CD4-positive, alpha-beta memory T cell (primary cell): Measurements from ENCODE around the gene RIMS4. TPM values are rescaled to one million over a fixed set of nuclear protein-coding genes. Genes with fewer than 3 reads are reported as not detected.
A peak's percentile ranks its signal among the peaks of the same experiment; 100 is the strongest.

ENCODE experiments used
- CTCF ChIA-PET: fragments of 350-600 bp; sonication (Branson Sonifier 250); formaldehyde crosslinking; loops from one replicate; lab custom pipeline; 2021; ENCODE audit warnings: inconsistent platforms; ENCODE audit not compliant: partially characterized antibody; lab: Charles Lee
- POLR2A ChIA-PET: fragments of 350-600 bp; sonication (Branson Sonifier 250); formaldehyde crosslinking; loops from one replicate; lab custom pipeline; 2021; ENCODE audit not compliant: partially characterized antibody; lab: Charles Lee
- DNase-seq, 5 donors: peaks; one replicate each; pipeline versions ENCODE4 v3.0.0 to v3.0.0-alpha.2; 2020 to 2022; ENCODE audit warnings: mixed read lengths in 1 of 5
- H3K27ac ChIP-seq: one replicate; pipeline ENCODE4 v1.7.0; 2013; ENCODE audit warnings: low read depth, low read length
- H3K27me3 ChIP-seq: 2 replicates; pipeline ENCODE4 v1.7.0; 2013; ENCODE audit warnings: mild to moderate bottlenecking, low read length, moderate library complexity; ENCODE audit not compliant: insufficient read depth
- H3K36me3 ChIP-seq: 2 replicates; pipeline ENCODE4 v1.7.0; 2013; ENCODE audit warnings: mild to moderate bottlenecking, low read length, moderate library complexity; ENCODE audit not compliant: insufficient read depth
- H3K4me1 ChIP-seq: 2 replicates; pipeline ENCODE4 v1.7.0; 2013; ENCODE audit warnings: mild to moderate bottlenecking, low read length, moderate library complexity; ENCODE audit not compliant: insufficient read depth
- H3K4me3 ChIP-seq, 2 donors: one replicate each; pipeline ENCODE4 v1.7.0; 2013; ENCODE audit warnings: low read length in 2 of 2, mild to moderate bottlenecking in 1 of 2
- H3K9me3 ChIP-seq, 2 donors: one replicate each; pipeline ENCODE4 v1.7.0; 2013; ENCODE audit warnings: low read length in 2 of 2, control low read depth in 1 of 2; ENCODE audit not compliant: control insufficient read depth in 1 of 2
- H3K27ac Mint-ChIP-seq, 7 donors: one replicate each; pipeline ENCODE4 v1.8.0; 2020 to 2021; ENCODE audit warnings: mixed read lengths in 7 of 7, mild to moderate bottlenecking in 6 of 7, inconsistent platforms in 3 of 7, moderate library complexity in 3 of 7
- H3K27me3 Mint-ChIP-seq, 2 donors: one replicate each; pipeline ENCODE4 v1.8.0; 2020 to 2021; ENCODE audit warnings: mixed read lengths in 2 of 2
- H3K36me3 Mint-ChIP-seq, 2 donors: one replicate each; pipeline ENCODE4 v1.8.0; 2020 to 2021; ENCODE audit warnings: mixed read lengths in 2 of 2, inconsistent platforms in 1 of 2, mild to moderate bottlenecking in 1 of 2
- H3K4me1 Mint-ChIP-seq, 4 donors: one replicate each; pipeline ENCODE4 v1.8.0; 2020 to 2021; ENCODE audit warnings: mixed read lengths in 4 of 4, mild to moderate bottlenecking in 1 of 4
- H3K4me3 Mint-ChIP-seq, 8 donors: one replicate each; pipeline ENCODE4 v1.8.0; 2020 to 2021; ENCODE audit warnings: mixed read lengths in 8 of 8, mild to moderate bottlenecking in 7 of 8, moderate library complexity in 6 of 8, inconsistent platforms in 3 of 8
- H3K9me3 Mint-ChIP-seq, 8 donors: one replicate each; pipeline ENCODE4 v1.8.0; 2020 to 2021; ENCODE audit warnings: mixed read lengths in 8 of 8, mild to moderate bottlenecking in 5 of 8, inconsistent platforms in 3 of 8, moderate library complexity in 1 of 8
- intact Hi-C: fragments of 100-400 bp; cut with micrococcal nuclease; formaldehyde crosslinking; loops from one replicate; pipeline ENCODE4 v1.15.1; 2023
- polyA plus RNA-seq, 2 donors: library from polyadenylated mRNA; unstranded; fragments of 300-500 nt; fragmentation: Illumina TruSeq; gene quantifications; one replicate each; pipeline ENCODE4 v1.2.3, GENCODE V29; 2021
- total RNA-seq, 2 experiments: library from RNA; stranded (reverse); gene quantifications; one replicate each; pipeline ENCODE4 v1.2.3, GENCODE V29; 2021

Gene RIMS4
- total and polyA plus RNA-seq, 4 experiments from 2014 or later = not detected

DNA sequence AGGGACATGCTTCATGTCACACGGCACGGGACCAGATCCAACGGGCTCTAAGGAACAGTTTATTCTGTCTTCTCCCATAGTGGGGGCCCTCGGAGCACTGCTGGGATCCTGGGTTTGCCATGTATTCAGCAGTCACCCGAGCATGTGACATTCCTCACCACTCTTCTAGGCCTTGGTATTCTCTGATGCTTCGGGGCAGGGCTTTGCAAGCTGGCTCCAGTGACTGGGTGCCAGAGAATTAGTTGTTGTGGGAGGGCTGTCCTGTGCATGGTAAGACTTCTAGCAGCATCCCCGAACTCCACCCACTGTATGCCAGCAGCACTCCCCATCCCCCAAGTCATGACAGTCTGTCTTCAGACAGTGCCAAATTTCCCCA is 89.7 kb downstream of the RIMS4 start:
- H3K9me3 ChIP-seq = no peaks in the 10 kb centered on the region
- H3K4me3 Mint-ChIP-seq = no peak overlapping the region

DNA sequence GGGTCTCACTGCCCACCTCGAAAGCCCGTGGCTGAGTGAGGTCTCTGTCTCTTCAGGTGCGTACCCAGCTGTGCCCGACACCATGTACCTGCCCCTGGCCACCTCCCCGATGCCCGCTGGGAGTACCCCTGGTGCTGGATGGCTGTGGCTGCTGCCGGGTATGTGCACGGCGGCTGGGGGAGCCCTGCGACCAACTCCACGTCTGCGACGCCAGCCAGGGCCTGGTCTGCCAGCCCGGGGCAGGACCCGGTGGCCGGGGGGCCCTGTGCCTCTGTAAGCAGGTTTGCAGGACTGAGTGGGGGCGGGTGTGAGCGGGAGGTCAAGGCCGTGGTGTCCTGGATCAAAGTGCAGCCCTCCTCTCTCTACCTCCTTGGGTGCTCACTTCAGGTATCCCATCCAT is 90.5 kb downstream of the RIMS4 start:
- no peaks in the 10 kb centered on the region for H3K27me3 Mint-ChIP-seq
- H3K9me3 Mint-ChIP-seq = no peaks in the 10 kb centered on the region
- no peak for DNase-seq
- Histone ChIP-seq H3K27me3 (no peaks in the 10 kb centered on the region), H3K4me3 (no peak overlapping the region), H3K27ac (no peak overlapping the region), H3K4me1 (no peaks in the 10 kb centered on the region), H3K9me3 (no peaks in the 10 kb centered on the region), H3K36me3 (no peaks in the 10 kb centered on the region)
- ChIA-PET CTCF (no interaction called here), POLR2A (no interaction called here)
- no peak overlapping the region for H3K27ac Mint-ChIP-seq
- intact Hi-C loops = no loop called here
- no peaks in the 10 kb centered on the region for H3K36me3 Mint-ChIP-seq
- H3K4me3 Mint-ChIP-seq = no peak overlapping the region
- no peaks in the 10 kb centered on the region for H3K4me1 Mint-ChIP-seq

More for the DNA sequence above, 89.7 kb downstream of the RIMS4 start:
- POLR2A ChIA-PET = no interaction called here
- no peak for DNase-seq
- H3K27me3 ChIP-seq = no peaks in the 10 kb centered on the region
- no peaks in the 10 kb centered on the region for H3K4me1 Mint-ChIP-seq
- no peaks in the 10 kb centered on the region for H3K36me3 ChIP-seq
- CTCF ChIA-PET = no interaction called here
- H3K9me3 Mint-ChIP-seq = no peaks in the 10 kb centered on the region
- H3K4me1 ChIP-seq = no peaks in the 10 kb centered on the region
- H3K4me3 ChIP-seq = no peak overlapping the region
- no peaks in the 10 kb centered on the region for H3K27me3 Mint-ChIP-seq
- H3K27ac Mint-ChIP-seq = no peak overlapping the region
- H3K27ac ChIP-seq = no peak overlapping the region
- no peaks in the 10 kb centered on the region for H3K36me3 Mint-ChIP-seq
- intact Hi-C loops = no loop called here

DNA sequence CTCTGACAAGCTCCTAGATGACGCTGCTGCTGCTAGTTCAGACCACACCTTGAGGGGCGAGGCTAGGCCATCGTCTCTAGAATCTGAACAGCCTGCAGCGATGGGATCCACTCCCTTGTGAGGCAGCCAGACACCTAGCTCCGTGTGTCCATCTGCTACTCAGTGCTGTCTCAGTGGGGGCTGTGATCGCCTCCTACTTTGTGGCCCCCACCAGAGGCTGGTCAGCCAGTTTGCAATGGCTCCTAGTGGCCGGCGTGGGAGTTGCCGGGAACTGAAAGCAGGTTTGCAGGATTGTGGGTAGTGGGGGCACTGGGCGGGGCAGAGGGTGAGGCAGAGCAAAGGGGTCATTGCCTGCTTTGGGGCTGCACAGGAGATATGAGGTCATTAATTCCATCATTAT is 92.4 kb downstream of the RIMS4 start:
- Mint-ChIP-seq H3K4me1 (no peaks in the 10 kb centered on the region), H3K27ac (no peak overlapping the region), H3K4me3 (no peak overlapping the region), H3K36me3 (no peaks in the 10 kb centered on the region), H3K27me3 (peaks cover 0 to 2% of the 10 kb centered on the region in 2 donors), H3K9me3 (no peaks in the 10 kb centered on the region)
- Histone ChIP-seq H3K4me3 (no peak overlapping the region), H3K9me3 (no peaks in the 10 kb centered on the region), H3K4me1 (no peaks in the 10 kb centered on the region), H3K27me3 (no peaks in the 10 kb centered on the region), H3K27ac (no peak overlapping the region), H3K36me3 (no peaks in the 10 kb centered on the region)
- no peak for DNase-seq
- POLR2A ChIA-PET = no interaction called here
- CTCF ChIA-PET = interaction anchor here (0.7 kb wide), 1 partner anchor 139 kb away, joined by 3 read pairs; no protein-coding TSS in a partner anchor
- intact Hi-C loops = no loop called here

DNA sequence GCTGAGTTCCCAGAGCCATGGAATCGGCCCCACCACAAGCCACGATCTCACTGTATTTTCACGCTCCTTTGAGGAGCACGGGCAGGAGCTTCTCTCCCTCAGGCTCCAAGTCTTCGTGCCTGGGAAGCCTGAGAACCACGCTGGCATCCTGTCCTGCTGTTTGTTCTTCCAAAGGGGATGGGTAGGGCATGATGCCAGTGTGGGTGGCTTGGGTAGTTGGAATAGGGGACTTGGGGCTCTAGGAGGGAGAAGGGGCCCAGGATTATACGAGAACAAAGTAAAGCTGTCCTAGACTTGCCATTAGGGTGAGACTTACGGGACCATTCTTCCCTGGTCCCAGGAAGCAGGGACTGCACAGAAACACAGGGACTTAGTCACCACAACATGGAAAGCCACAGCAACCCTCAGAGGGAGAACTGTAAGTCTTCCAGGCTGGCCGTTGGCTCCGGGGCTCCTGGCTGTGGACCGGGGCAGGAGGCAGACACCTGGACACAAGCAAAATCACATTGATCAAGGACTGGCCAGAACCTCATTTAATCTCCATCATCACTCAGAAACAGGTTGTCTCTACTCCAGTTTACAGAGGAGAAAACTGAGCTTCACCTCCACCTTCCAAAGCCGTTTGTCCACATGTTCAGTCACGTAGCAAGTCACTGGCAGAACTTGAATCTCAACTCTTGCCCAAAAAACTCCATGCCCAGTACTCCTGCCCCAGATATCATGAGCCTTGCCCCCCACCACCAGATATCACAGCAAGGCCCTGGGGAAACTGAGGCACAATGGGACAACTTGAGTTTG is 93.8 kb downstream of the RIMS4 start:
- Mint-ChIP-seq H3K27ac (no peak overlapping the region), H3K4me3 (no peak overlapping the region), H3K27me3 (peaks cover 2 to 3% of the 10 kb centered on the region in 2 donors), H3K4me1 (no peaks in the 10 kb centered on the region), H3K36me3 (no peaks in the 10 kb centered on the region), H3K9me3 (no peaks in the 10 kb centered on the region)
- Histone ChIP-seq H3K27me3 (no peaks in the 10 kb centered on the region), H3K4me3 (no peak overlapping the region), H3K27ac (no peak overlapping the region), H3K4me1 (no peaks in the 10 kb centered on the region), H3K9me3 (no peaks in the 10 kb centered on the region), H3K36me3 (no peaks in the 10 kb centered on the region)
- intact Hi-C loops = no loop called here
- DNase-seq = no peak
- ChIA-PET POLR2A (interaction anchor here (0.5 kb wide), 1 partner anchor 231 kb away, joined by 3 read pairs; no protein-coding TSS in a partner anchor), CTCF (interaction anchor here (0.8 kb wide), 1 partner anchor 31 kb away, joined by 3 read pairs; no protein-coding TSS in a partner anchor)

DNA sequence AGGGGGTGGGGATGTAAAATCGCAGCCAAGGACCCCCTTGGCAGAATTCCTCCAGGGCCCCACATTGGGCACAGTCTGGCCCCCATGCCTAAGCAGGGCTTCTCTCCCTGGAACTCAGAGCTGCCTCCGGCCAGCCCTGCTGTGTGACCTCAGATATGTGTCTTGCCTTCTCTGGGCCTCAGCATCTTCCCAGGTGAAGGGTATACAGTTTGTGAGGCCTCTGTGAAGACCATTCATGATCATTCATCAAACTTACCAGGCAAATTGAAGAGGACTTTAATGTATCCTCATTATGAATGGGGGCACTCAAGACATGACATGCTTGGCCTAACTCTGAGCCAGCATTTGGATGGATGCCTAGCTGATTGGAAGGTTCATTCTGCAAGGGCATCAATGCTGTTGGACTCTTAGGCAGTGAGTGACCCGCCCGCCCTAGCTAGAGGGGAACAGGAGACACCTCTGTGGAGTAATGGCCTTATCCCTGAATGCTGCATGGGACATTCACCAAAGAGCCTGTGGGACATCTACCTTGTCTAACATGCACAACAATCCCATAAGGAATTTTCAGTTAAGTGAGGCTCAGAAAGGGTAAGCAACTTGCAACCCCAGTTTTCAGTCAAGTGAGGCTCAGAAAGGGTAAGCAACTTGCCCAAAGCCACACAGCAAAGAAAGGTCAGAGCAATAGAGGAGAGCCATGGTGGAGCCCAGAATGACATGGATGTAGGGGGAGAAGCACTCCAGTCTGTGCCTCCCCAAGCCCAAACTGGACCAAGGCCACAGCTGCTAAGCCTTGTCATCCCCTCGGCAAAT is 94.6 kb downstream of the RIMS4 start:
- POLR2A ChIA-PET = no interaction called here

DNA sequence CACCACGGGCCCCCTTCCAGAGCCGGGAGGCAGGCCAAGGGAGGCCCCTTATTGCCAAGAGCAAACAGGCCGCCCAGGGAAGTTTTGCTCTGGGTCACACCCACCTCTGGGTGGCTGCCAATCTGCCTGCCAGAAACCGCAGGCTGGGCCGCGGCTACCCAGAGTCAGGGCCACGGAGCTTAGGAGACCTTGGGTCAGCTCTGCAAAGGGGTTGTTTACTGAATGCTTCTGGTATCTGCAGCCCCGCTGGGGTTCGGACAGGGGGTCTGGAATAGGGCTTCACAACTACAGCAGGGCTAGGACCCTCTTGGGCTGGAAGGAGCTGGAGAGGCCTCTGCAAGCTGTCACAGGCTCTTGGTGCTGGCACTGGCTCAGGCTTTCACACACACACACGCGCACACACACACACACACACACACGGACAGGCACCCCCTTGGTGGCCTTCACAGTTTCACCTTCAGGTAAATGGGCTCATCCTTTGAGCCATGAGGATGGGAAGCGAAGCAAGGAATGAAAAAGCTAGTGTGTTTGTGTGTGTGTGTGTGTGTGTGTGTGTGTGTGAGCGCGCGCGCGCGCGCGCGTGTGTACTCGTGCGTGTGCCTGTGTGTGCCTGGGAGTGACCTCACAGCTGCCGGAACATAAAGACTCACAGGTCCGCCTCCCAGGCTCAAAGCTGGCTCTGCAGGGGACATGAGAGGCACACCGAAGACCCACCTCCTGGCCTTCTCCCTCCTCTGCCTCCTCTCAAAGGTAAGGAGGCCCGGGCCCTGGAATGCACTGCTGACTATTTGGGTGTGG is 95.4 kb downstream of the RIMS4 start, which contains the start of gene CCN5:
Gene CCN5, plus strand, starts transcription at position 669 of the 798 bp plus-strand sequence. Its CDS starts 22 bp downstream, at position 691.
- peak within 1 kb of the TSS in 1 of 7 donors; percentile 57 for H3K27ac Mint-ChIP-seq
- CTCF ChIA-PET = interaction anchor here (1.1 kb wide), 1 partner anchor 12 kb away, joined by 3 read pairs; no protein-coding TSS in a partner anchor

More for the DNA sequence above, 94.6 kb downstream of the RIMS4 start:
- Histone ChIP-seq H3K27ac (no peak overlapping the region), H3K36me3 (no peaks in the 10 kb centered on the region), H3K9me3 (no peaks in the 10 kb centered on the region), H3K4me1 (no peaks in the 10 kb centered on the region), H3K4me3 (no peak overlapping the region), H3K27me3 (no peaks in the 10 kb centered on the region)
- no peak overlapping the region for H3K4me3 Mint-ChIP-seq
- no peaks in the 10 kb centered on the region for H3K36me3 Mint-ChIP-seq
- no peak for DNase-seq
- H3K4me1 Mint-ChIP-seq = no peaks in the 10 kb centered on the region
- H3K9me3 Mint-ChIP-seq = no peaks in the 10 kb centered on the region
- CTCF ChIA-PET = interaction anchor here (1.1 kb wide), 1 partner anchor 13 kb away, joined by 3 read pairs; no protein-coding TSS in a partner anchor
- peak overlapping the region in 1 of 7 donors; percentile 57 for H3K27ac Mint-ChIP-seq
- intact Hi-C loops = no loop called here
- peaks cover 2 to 3% of the 10 kb centered on the region in 2 donors for H3K27me3 Mint-ChIP-seq

More for the DNA sequence above, 95.4 kb downstream of the RIMS4 start, which contains the start of gene CCN5:
- no peaks in the 10 kb centered on the region for H3K9me3 ChIP-seq
- Mint-ChIP-seq H3K27me3 (peaks cover 2 to 5% of the 10 kb centered on the region in 2 donors), H3K9me3 (no peaks in the 10 kb centered on the region), H3K36me3 (no peaks in the 10 kb centered on the region), H3K4me3 (no peak within 1 kb of the TSS), H3K4me1 (no peaks in the 10 kb centered on the region)
- DNase-seq = no peak
- H3K27me3 ChIP-seq = no peaks in the 10 kb centered on the region
- H3K36me3 ChIP-seq = no peaks in the 10 kb centered on the region
- intact Hi-C loops = no loop called here
- H3K4me1 ChIP-seq = no peaks in the 10 kb centered on the region
- no peak within 1 kb of the TSS for H3K4me3 ChIP-seq
- POLR2A ChIA-PET = no interaction called here
- H3K27ac ChIP-seq = no peak within 1 kb of the TSS
